ENCODE measurements around the gene SDR39U1.

SDR39U1 gene

GRCh38 chr14:24435192-24435810, 7.3 kb downstream of the SDR39U1 start:
- no peak overlapping the region for H3K4me3 ChIP-seq (ENCODE audit: low read depth, low read length)
- no peak for TF ChIP-seq CTCF (IDR thresholded peaks at IDR 0.05; ENCODE audit: low read depth, low read length)

- no peak for TF ChIP-seq CTCF (IDR thresholded peaks at IDR 0.05; ENCODE audit: low read depth, low read length)
- H3K4me3 ChIP-seq (ENCODE audit: low read depth, low read length), result no peak overlapping the region
Measured at GRCh38 chr14:24434676-24435075, 7.9 kb downstream of the SDR39U1 start.

- no peak overlapping the region for H3K4me3 ChIP-seq (ENCODE audit: low read depth, low read length)
- no peak for TF ChIP-seq CTCF (IDR thresholded peaks at IDR 0.05; ENCODE audit: low read depth, low read length)
Measured at GRCh38 chr14:24434036-24434435, 8.5 kb downstream of the SDR39U1 start.

GRCh38 chr14:24432259-24433131, 10.1 kb downstream of the SDR39U1 start:
- no peak for TF ChIP-seq CTCF (IDR thresholded peaks at IDR 0.05; ENCODE audit: low read depth, low read length)
- peak overlapping the region; percentile 28 for H3K4me3 ChIP-seq (ENCODE audit: low read depth, low read length)

GRCh38 chr14:24431569-24432258, 10.9 kb downstream of the SDR39U1 start:
- TF ChIP-seq CTCF (IDR thresholded peaks at IDR 0.05; ENCODE audit: low read depth, low read length), result peak; percentile 98
- peak overlapping the region; percentile 73 for H3K4me3 ChIP-seq (ENCODE audit: low read depth, low read length)

GRCh38 chr14:24430682-24431568, 11.7 kb downstream of the SDR39U1 start:
- TF ChIP-seq CTCF (IDR thresholded peaks at IDR 0.05; ENCODE audit: low read depth, low read length), result no peak
- peak overlapping the region; percentile 73 for H3K4me3 ChIP-seq (ENCODE audit: low read depth, low read length)

All from WI38 (cell line).